HG03520 (cell line): ENCODE data around the gene OR2G6.
"Not testable (repeated sequence)": the region's sequence is repeated elsewhere in the genome, so short reads cannot be mapped to it uniquely, and the experiment has no call there.

ENCODE experiments used
- ATAC-seq: cut with Tn5 transposase; IDR thresholded peaks from one replicate; pipeline ENCODE4 v1.9.1; 2021; ENCODE audit warnings: mild to moderate bottlenecking, moderate library complexity; ENCODE audit not compliant: unreplicated experiment

Gene OR2G6

DNA sequence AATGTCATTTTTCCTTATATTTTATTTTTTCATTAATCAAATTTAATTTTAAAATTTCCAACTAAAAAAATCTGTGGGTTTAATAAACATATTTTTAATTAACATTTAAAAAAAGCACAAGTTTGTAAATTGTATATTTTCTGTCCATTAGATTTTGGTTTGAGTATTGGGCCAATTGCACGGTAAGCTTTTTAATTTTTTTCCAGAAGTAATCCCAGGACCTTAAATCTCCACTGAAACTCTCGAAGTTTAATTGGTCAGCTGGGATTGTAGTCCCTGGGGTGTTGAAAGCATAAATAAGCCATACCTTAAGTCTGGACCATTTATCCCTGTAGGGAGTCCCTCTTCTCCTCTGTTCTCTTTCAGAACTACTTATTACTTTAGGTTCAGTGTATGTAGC lies at the start of gene OR2G6:
OR2G6 (plus strand) TSS at position 301 of the 400 bp plus-strand sequence. CDS start 13,574 bp downstream, outside the sequence.
- ATAC-seq: not testable (repeated sequence)

DNA sequence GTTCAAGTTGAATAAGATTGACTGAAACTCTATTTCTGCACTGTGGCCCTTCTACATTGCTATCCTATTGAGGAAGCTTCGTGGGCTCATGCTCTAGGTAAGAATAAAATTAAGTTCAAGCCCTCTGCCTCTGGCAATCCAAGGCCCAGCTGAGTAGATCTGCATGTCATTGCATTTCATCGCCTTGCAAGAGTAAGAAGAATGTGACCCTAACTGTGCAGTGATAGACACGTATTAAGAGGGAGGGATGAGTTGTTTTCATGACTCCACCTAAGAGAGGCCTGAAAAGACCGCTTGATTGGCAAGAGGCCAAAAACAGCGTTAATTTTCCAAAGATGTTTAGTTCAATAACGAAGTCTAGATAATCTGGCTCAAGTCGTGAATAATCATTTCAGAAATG lies 48.8 kb upstream of the OR2G6 start:
- not testable (repeated sequence) for ATAC-seq

DNA sequence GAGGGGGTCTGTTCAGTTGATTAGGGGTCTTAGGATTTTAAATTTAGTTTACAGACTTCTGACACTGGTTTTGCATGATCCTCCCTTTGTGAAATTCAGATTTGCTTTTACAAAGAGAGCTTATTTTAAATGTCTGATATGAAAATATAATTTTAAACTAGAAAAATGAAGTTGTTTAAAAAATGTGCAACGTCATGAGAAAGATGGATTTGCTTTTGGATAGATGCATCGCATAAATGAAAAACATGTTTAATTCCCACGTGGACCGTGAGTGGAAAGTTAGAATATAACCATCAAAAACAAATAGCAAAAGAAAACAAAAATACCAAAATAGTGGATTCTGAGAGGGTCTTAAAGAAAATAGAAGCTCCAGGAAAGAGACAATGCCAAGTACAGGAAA lies 36.7 kb upstream of the OR2G6 start:
- ATAC-seq: no peak

DNA sequence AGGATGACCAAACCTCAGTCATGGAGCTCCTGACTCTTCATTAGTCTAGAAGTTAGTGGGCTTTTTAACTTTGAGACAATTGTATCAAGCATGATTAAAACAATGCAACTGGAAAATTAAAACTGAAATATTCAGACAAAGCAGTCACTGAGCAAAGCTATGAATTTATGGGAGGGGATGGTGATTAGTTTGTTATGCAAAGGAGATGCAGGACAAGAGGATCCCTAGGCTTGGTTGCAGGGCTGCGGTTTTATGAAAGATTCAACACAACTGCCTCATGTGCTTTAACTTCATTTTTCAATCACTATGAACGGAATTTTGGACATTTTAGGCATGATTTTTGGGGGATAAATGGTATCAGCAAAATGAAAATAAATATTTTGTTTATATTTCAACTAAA lies 35.8 kb upstream of the OR2G6 start:
- ATAC-seq: not testable (repeated sequence)

DNA sequence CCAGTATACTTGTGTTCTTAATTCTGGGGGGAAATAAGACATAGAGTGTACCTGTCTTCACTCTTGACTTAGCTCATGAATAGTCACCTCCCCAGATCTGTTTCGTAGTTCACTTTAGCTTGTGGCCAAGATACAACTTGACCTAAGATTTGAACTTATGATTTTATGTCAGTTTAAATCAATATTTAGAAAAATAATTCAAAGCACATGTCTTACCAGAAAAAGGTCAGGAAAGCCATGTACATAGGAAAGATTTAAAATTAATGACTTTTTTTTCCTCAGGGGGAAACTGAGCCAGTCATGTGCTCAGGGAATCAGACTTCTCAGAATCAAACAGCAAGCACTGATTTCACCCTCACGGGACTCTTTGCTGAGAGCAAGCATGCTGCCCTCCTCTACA lies 34.8 kb upstream of the OR2G6 start, which contains the start of gene OR2T3:
OR2T3 (plus strand) TSS at position 301 of the 400 bp plus-strand sequence; CDS start at position 301, 0 bp downstream.
- not testable (repeated sequence) for ATAC-seq

DNA sequence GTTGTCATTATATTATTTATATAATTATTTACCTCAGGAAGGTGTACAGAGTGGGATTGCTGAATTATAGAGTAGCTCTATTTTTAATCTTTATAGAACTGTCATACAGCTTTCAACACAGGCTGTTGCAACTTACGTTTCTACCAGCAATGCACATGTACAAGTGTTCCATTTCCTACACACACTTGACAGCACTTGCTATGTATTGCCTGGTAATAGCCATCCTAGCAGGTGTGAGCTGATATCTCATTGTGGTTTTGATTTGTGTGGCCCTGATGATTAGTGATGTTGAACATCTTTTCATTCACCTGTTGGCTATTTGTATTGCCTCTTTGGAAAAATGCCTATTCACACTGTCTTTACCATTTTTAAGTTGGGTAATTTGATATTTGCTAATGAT lies 32.2 kb upstream of the OR2G6 start:
- not testable (repeated sequence) for ATAC-seq

DNA sequence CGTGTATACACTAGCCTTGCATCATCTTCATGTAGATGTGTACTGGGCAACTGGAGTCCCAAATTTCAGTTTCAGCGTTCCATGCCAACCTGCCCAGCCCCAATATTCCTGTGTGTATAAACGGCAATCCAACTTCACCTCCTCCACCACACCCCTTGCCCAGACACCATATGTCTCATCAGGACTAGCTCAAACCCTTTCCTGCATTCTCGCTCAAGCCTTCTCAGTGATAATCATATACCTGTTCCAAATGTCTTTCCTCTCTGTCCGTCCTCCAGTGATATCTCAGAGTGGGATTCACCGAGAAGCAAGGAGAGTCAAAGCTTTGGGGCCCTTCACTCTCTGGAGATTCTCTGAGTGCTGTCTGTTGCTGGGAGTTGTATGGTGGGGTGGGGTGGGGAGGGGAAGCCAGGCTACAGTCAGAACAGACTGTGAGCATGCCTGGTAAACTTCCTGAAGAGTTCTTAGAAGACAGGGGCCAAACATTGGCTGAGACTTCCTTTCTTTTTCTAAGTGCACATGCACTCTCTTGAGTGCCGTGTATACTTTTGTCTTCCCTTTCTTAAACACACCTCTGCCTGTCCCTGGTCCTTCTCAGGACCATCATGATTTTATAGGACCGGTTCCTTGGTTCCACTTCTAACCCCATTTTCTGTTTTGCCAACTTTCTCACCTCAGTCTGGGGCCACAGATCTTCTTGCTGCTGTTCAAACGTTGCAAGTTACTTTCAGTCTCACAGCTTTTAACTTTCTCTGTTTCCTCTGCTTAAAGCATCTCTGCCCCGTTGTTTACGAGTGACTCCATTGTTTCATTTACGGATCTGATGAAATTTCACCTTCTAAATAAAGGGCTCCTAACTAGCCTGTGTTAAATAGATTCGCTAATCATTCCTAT lies 25.9 kb upstream of the OR2G6 start:
- peak; percentile 89 for ATAC-seq

DNA sequence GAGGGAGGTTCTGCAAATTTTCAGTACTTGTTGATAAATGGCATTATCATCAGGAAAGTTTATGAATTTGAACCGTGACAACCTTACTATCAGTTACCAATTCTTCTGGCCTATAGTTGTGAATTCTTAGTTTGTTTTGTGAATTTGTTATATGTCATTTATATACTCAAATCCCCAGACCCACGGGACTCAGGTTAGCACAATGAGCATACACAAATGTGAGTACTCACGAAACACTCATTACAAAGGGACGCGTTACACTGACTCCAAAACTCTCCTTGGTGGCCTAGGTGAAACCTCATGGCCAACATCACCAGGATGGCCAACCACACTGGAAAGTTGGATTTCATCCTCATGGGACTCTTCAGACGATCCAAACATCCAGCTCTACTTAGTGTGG lies 19.6 kb upstream of the OR2G6 start, which contains the start of gene OR2T5:
OR2T5 (plus strand) TSS at position 301 of the 400 bp plus-strand sequence; CDS start at position 301, 0 bp downstream.
- ATAC-seq: not testable (repeated sequence)

DNA sequence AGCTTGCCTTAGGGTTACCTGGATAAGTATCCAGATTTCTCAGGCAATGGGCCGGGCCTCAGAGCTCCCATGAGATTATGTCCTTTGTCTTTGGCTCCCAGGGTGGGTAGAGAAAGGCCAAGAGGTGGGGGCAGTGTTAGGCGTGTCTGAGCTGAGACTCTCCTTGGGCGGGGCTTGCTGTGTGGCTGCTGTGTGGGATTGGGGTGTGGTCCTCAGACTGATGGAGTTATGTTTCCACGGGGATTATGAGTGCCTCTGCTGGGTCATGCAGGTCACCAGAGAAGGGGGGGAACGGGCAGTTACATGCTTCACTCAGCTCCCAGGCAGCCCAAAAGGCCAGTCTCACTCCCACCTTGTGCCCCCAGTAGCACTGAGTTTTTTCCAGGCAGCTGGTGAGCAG lies 11.2 kb upstream of the OR2G6 start:
- ATAC-seq: not testable (repeated sequence)

DNA sequence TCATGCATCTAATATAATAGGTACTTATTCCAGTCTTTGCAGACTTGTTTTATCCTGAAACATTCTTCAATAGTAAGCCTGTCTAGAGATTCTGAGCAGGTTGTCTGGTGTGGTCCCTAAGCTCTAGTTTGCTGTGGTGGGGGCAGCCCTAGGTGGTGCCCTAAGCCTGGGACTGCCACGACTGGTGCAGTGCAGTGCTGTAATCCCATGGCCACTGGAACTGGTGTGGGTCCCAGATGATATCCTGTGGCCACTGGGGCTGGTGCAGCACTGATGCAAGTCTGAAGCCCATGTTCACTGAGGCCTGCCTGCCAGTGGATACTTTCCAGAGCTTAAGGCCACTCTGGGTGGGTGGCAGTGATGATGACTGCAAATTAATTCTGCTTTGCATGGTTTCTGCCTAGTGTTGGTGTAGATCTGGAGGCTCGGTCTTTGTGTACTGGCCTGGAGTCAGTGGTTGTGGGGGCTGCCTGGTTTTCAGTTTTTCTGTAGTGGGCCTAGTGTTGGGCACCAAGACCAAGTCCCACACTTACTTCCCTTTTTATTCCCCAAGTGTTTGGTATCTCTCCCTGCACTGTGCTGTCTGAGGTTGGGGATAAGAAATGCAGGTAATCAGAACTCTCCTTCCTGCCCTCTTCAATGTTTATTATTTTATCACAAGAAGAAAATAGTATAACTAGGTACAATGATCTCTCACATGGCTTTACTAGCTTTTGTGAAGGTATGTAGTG lies 7.4 kb upstream of the OR2G6 start:
- ATAC-seq: not testable (repeated sequence)

DNA sequence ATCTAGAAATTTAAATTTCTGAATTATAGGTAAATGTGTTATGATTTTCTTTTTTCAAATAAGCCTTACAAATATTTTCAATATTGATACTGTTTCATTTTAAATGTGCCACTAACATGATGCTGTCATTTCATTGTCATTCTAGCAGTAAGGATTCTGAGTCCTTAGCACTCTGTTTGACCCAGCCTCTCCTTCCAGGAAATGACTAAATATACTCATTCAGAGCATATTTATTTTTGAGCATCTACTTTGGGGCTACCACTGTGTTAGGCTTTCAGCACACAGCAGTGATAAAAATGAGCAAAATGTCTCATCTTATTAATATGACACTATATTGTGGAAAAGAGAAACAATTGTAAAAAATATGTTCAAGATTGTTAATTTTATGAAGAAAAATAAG lies 2.3 kb downstream of the OR2G6 start:
- not testable (repeated sequence) for ATAC-seq

DNA sequence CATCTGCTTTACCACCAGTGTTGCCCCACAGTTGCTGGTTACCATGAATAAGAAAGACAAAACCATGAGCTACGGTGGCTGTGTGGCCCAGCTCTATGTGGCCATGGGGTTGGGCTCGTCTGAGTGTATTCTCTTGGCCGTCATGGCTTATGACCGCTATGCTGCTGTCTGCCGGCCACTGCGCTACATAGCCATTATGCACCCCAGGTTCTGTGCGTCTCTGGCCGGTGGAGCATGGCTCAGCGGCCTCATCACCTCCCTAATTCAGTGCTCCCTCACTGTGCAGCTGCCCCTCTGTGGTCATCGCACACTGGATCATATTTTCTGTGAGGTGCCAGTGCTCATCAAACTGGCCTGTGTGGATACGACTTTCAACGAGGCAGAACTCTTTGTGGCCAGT lies 14.0 kb downstream of the OR2G6 start:
- ATAC-seq: no peak

DNA sequence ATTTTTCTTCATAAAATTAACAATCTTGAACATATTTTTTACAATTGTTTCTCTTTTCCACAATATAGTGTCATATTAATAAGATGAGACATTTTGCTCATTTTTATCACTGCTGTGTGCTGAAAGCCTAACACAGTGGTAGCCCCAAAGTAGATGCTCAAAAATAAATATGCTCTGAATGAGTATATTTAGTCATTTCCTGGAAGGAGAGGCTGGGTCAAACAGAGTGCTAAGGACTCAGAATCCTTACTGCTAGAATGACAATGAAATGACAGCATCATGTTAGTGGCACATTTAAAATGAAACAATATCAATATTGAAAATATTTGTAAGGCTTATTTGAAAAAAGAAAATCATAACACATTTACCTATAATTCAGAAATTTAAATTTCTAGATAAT lies 29.6 kb downstream of the OR2G6 start:
- not testable (repeated sequence) for ATAC-seq

DNA sequence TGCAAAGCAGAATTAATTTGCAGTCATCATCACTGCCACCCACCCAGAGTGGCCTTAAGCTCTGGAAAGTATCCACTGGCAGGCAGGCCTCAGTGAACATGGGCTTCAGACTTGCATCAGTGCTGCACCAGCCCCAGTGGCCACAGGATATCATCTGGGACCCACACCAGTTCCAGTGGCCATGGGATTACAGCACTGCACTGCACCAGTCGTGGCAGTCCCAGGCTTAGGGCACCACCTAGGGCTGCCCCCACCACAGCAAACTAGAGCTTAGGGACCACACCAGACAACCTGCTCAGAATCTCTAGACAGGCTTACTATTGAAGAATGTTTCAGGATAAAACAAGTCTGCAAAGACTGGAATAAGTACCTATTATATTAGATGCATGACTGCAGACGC lies 39.5 kb downstream of the OR2G6 start:
- ATAC-seq: not testable (repeated sequence)

DNA sequence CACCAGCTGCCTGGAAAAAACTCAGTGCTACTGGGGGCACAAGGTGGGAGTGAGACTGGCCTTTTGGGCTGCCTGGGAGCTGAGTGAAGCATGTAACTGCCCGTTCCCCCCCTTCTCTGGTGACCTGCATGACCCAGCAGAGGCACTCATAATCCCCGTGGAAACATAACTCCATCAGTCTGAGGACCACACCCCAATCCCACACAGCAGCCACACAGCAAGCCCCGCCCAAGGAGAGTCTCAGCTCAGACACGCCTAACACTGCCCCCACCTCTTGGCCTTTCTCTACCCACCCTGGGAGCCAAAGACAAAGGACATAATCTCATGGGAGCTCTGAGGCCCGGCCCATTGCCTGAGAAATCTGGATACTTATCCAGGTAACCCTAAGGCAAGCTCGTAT lies 43.2 kb downstream of the OR2G6 start:
- not testable (repeated sequence) for ATAC-seq

DNA sequence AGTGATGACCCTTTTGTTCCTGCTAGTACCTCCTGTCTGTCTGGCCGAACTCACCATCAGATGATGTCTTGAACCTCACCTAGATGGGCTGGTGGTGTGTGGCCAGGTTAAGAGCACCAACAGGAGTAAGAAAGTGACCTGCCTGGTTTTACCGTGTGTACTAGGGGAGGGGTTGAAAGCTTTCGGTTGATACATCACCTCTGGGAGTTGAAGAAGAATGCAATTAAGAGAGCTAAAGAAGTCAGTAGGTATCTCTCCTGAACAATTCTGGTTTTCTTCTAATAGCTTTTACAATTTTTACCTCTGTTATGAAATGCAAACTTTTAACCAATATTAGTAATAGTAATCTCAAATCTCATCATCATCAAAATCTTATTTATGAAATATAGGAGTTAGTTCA lies 54.8 kb downstream of the OR2G6 start, which contains the start of gene OR2T29:
OR2T29 (minus strand) TSS at position 101 of the 400 bp plus-strand sequence. CDS start 3,281 bp downstream, outside the sequence.
- not testable (repeated sequence) for ATAC-seq

DNA sequence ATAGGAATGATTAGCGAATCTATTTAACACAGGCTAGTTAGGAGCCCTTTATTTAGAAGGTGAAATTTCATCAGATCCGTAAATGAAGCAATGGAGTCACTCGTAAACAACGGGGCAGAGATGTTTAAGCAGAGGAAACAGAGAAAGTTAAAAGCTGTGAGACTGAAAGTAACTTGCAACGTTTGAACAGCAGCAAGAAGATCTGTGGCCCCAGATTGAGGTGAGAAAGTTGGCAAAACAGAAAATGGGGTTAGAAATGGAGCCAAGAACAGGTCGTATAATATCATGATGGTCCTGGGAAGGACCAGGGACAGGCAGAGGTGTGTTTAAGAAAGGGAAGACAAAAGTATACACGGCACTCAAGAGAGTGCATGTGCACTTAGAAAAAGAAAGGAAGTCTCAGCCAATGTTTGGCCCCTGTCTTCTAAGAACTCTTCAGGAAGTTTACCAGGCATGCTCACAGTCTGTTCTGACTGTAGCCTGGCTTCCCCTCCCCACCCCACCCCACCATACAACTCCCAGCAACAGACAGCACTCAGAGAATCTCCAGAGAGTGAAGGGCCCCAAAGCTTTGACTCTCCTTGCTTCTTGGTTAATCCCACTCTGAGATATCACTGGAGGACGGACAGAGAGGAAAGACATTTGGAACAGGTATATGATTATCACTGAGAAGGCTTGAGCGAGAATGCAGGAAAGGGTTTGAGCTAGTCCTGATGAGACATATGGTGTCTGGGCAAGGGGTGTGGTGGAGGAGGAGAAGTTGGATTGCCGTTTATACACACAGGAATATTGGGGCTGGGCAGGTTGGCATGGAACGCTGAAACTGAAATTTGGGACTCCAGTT lies 57.9 kb downstream of the OR2G6 start:
- not testable (repeated sequence) for ATAC-seq

DNA sequence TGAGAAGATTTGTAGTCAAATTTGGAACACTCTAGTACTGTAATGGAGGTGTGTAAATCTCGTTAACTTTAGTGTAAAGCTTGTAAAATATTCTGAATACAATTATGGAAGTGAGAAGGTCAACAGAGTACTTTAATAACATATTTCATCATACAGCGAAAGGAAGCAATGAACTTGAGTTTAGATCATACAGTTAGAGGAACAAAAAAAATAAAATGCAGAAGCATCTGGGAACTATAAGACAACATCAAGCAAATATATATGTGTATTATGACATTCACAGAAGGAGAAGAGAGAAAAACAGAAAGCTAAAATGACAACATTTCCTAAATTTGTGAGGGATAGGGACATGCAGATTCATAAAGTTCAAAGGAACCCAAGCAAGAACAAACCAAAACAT lies 61.2 kb downstream of the OR2G6 start:
- not testable (repeated sequence) for ATAC-seq

DNA sequence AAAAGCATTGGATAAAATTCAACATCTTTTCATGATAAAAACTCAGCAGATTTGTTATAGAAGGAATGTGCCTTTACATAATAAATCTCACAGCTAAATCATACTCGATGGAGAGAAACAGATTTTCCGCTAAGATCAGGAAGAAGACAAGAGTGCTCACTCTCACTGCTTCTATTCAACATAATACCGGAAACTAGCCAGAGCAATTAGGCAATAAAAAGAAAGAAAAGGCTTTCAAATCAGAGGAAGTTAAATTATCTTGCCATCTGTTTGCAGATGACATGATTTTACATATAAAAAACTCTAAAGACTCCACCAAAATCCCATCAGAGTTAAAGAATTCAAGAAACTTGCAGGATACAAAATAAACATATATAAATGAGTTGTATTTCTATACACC lies 62.9 kb downstream of the OR2G6 start:
- ATAC-seq: not testable (repeated sequence)

DNA sequence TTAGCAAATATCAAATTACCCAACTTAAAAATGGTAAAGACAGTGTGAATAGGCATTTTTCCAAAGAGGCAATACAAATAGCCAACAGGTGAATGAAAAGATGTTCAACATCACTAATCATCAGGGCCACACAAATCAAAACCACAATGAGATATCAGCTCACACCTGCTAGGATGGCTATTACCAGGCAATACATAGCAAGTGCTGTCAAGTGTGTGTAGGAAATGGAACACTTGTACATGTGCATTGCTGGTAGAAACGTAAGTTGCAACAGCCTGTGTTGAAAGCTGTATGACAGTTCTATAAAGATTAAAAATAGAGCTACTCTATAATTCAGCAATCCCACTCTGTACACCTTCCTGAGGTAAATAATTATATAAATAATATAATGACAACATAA lies 64.2 kb downstream of the OR2G6 start:
- not testable (repeated sequence) for ATAC-seq
